NT2/D1 (cell line): ENCODE measurements around the gene SDK2.

Source experiments
- YY1 ChIP-seq: IDR thresholded peaks from 2 replicates; pipeline ENCODE4 v1.6.1; 2011; ENCODE audit not compliant: insufficient read length, insufficient read depth
- ZNF274 ChIP-seq: IDR thresholded peaks from 2 replicates; pipeline ENCODE4 v1.6.1; 2011; ENCODE audit warnings: mild to moderate bottlenecking, low read depth, low read length

- TF ChIP-seq YY1: no peak
- TF ChIP-seq ZNF274: no peak
These were observed 247.6 kb downstream of the SDK2 start for GRCh38 chr17:73396431-73397277.
